ENCODE data around the gene CCDC15. TPM values are rescaled to one million over a fixed set of nuclear protein-coding genes. Genes with fewer than 3 reads are reported as not detected.
"Not testable (repeated sequence)": the region's sequence is repeated elsewhere in the genome, so short reads cannot be mapped to it uniquely, and the experiment has no call there.

The CCDC15 gene
- total RNA-seq, 1 experiment from 2014 or later: 2.8 TPM

- H4K8ac ChIP-seq (replicated peaks; ENCODE audit: insufficient read length, low read depth, low read length): no peak overlapping the region
- no peak overlapping the region for H2AK5ac ChIP-seq (ENCODE audit: insufficient read length, low read length)
- H3K4me1 Mint-ChIP-seq: 0 out of 4 replicates have a peak, but pooled peaks cover 0 to 5% of the 10 kb centered on the region in 2 experiments
- H2BK120ac ChIP-seq (ENCODE audit: low read depth, low read length, poor library complexity, severe bottlenecking): no peak overlapping the region
- no peaks in the 10 kb centered on the region for H3K79me1 ChIP-seq (ENCODE audit: insufficient read depth, low read depth, low read length, poor library complexity, severe bottlenecking)
- no peaks in the 10 kb centered on the region for H3K27me3 ChIP-seq (ENCODE audit: insufficient read depth, low read length)
- no peak overlapping the region for H3K4ac ChIP-seq (ENCODE audit: low read depth, low read length)
- no peak overlapping the region for H3K14ac ChIP-seq (ENCODE audit: insufficient read depth, low read length)
- no peak overlapping the region for H2BK20ac ChIP-seq (ENCODE audit: low read depth, low read length, poor library complexity, severe bottlenecking)
- H2BK15ac ChIP-seq (ENCODE audit: low read depth, low read length): no peak overlapping the region
- H3K27me3 Mint-ChIP-seq (ENCODE audit: low read depth): peaks cover 9% of the 10 kb centered on the region
- H2AFZ ChIP-seq (ENCODE audit: low read length): no peak overlapping the region
- H3K79me2 ChIP-seq (ENCODE audit: insufficient read depth, low read length): no peaks in the 10 kb centered on the region
- no peaks in the 10 kb centered on the region for H3K9me3 Mint-ChIP-seq
- no peak overlapping the region for H3K27ac Mint-ChIP-seq
- H3K18ac ChIP-seq (ENCODE audit: insufficient read length, low read depth, low read length): no peak overlapping the region
- H3K23ac ChIP-seq (ENCODE audit: insufficient read length, low read depth, low read length): no peak overlapping the region
- TF ChIP-seq CTCF (conservative IDR thresholded peaks at IDR 0.05): no peak
- no peak for DNase-seq
- no peak overlapping the region for H3K4me2 ChIP-seq (ENCODE audit: insufficient read depth, insufficient read length, low read length)
- no peak overlapping the region for H3T11ph ChIP-seq (ENCODE audit: low read length)
- no peak overlapping the region for H4K91ac ChIP-seq (ENCODE audit: insufficient read length, low read depth, low read length)
- no peak overlapping the region for H3K27ac ChIP-seq (ENCODE audit: insufficient read length, low read depth, low read length)
- no peak overlapping the region for H4K5ac ChIP-seq (ENCODE audit: insufficient read length, low read depth, low read length)
- no peak overlapping the region for H3K4me3 Mint-ChIP-seq
- no peaks in the 10 kb centered on the region for H3K9me3 ChIP-seq (ENCODE audit: control insufficient read depth, low read depth, low read length)
- no CpG with 5 or more reads among the region's 2 CpGs for WGBS (ENCODE audit: extremely low coverage, insufficient read length, low lambda C conversion rate)
- no peak overlapping the region for H3K9ac ChIP-seq (ENCODE audit: extremely low read depth, insufficient read length, low read length)
- H2BK12ac ChIP-seq (ENCODE audit: insufficient read length, low read depth, low read length): no peak overlapping the region
- no peaks in the 10 kb centered on the region for H3K36me3 Mint-ChIP-seq (ENCODE audit: insufficient read depth in 1 of 3, low read depth in 3 of 3)
- no peaks in the 10 kb centered on the region for H4K20me1 ChIP-seq (ENCODE audit: control insufficient read depth, insufficient read depth, insufficient read length)
- no peaks in the 10 kb centered on the region for H3K23me2 ChIP-seq (ENCODE audit: insufficient read length, low read depth, low read length, poor library complexity, severe bottlenecking)
- H3K4me1 ChIP-seq (ENCODE audit: insufficient read depth, low read length): no peaks in the 10 kb centered on the region
- no peak overlapping the region for H3K56ac ChIP-seq (ENCODE audit: insufficient read length, low read depth, low read length)
- no peak overlapping the region for H2BK5ac ChIP-seq (ENCODE audit: insufficient read length, low read length)
Observed at GRCh38 chr11:125055107-125055715, 101.2 kb downstream of the CCDC15 start.

- H3K27ac ChIP-seq (ENCODE audit: insufficient read length, low read depth, low read length); H4K91ac ChIP-seq (ENCODE audit: insufficient read length, low read depth, low read length); H3K23ac ChIP-seq (ENCODE audit: insufficient read length, low read depth, low read length); H4K20me1 ChIP-seq (ENCODE audit: control insufficient read depth, insufficient read depth, insufficient read length); H3K27ac Mint-ChIP-seq; H3K14ac ChIP-seq (ENCODE audit: insufficient read depth, low read length); DNase-seq; H2BK15ac ChIP-seq (ENCODE audit: low read depth, low read length); H3T11ph ChIP-seq (ENCODE audit: low read length); H3K18ac ChIP-seq (ENCODE audit: insufficient read length, low read depth, low read length); H3K56ac ChIP-seq (ENCODE audit: insufficient read length, low read depth, low read length); H3K27me3 ChIP-seq (ENCODE audit: insufficient read depth, low read length); H2AK5ac ChIP-seq (ENCODE audit: insufficient read length, low read length); H3K36me3 Mint-ChIP-seq (ENCODE audit: insufficient read depth in 1 of 3, low read depth in 3 of 3); H3K9me3 ChIP-seq (ENCODE audit: control insufficient read depth, low read depth, low read length); H2BK20ac ChIP-seq (ENCODE audit: low read depth, low read length, poor library complexity, severe bottlenecking); H4K5ac ChIP-seq (ENCODE audit: insufficient read length, low read depth, low read length); H2BK120ac ChIP-seq (ENCODE audit: low read depth, low read length, poor library complexity, severe bottlenecking); H3K4me2 ChIP-seq (ENCODE audit: insufficient read depth, insufficient read length, low read length); H4K8ac ChIP-seq (replicated peaks; ENCODE audit: insufficient read length, low read depth, low read length); H3K4me1 ChIP-seq (ENCODE audit: insufficient read depth, low read length); H3K9ac ChIP-seq (ENCODE audit: extremely low read depth, insufficient read length, low read length); H2BK12ac ChIP-seq (ENCODE audit: insufficient read length, low read depth, low read length); H2AFZ ChIP-seq (ENCODE audit: low read length); H3K9me3 Mint-ChIP-seq; H3K79me2 ChIP-seq (ENCODE audit: insufficient read depth, low read length); H3K4ac ChIP-seq (ENCODE audit: low read depth, low read length); H3K79me1 ChIP-seq (ENCODE audit: insufficient read depth, low read depth, low read length, poor library complexity, severe bottlenecking); H3K4me1 Mint-ChIP-seq; H3K23me2 ChIP-seq (ENCODE audit: insufficient read length, low read depth, low read length, poor library complexity, severe bottlenecking); H2BK5ac ChIP-seq (ENCODE audit: insufficient read length, low read length); H3K4me3 Mint-ChIP-seq: not testable (repeated sequence)
- peaks cover 17% of the 10 kb centered on the region for H3K27me3 Mint-ChIP-seq (ENCODE audit: low read depth)
- no CpG with 5 or more reads among the region's 2 CpGs for WGBS (ENCODE audit: extremely low coverage, insufficient read length, low lambda C conversion rate)
Observed at GRCh38 chr11:125056111-125056510, 102.1 kb downstream of the CCDC15 start.
